22Rv1 (cell line): Measurements from ENCODE around the gene NEDD4.

ENCODE experiments used
- ZFX ChIP-seq: fragments of 450-650 bp; IDR thresholded peaks from 2 replicates; pipeline ENCODE4 v1.6.1; 2017; ENCODE audit warnings: antibody characterized with exemption, borderline replicate concordance
- TF ChIP-seq, protein P1 (sequence below): fragments of 450-650 bp; IDR thresholded peaks from 2 replicates; pipeline ENCODE4 v1.5.1; 2017; ENCODE audit warnings: mild to moderate bottlenecking

DNA sequence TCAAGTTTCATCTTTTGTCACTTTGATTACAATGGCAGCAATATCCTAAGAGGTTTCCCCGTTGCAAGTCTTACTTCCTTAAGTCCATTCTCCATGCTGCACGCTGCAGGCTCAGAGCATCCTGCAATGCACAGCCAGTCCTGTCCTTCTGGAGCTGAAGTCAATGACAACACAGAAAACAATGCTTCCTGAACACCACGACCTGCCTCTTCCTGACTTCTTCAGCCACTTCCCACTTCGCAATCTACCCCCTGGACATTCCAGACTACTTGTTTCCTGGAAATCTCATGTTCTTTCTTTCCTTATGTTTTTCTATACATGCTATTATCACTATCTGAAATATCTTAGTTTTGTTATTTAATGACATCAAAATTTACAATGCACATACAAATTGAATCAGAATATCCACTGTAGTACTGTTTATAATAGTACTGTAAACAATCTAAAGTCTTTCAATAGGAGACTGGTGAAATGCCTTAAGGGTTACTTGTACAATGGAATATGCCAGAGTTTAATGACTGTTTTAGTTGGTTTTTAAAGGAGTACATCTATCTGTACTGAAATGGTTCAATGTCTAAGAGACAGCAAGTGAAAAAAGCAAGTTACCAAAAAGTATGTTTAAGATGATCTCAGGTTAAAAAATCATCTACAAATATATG, 136.8 kb downstream of the NEDD4 start:
- TF ChIP-seq, protein P1, sequence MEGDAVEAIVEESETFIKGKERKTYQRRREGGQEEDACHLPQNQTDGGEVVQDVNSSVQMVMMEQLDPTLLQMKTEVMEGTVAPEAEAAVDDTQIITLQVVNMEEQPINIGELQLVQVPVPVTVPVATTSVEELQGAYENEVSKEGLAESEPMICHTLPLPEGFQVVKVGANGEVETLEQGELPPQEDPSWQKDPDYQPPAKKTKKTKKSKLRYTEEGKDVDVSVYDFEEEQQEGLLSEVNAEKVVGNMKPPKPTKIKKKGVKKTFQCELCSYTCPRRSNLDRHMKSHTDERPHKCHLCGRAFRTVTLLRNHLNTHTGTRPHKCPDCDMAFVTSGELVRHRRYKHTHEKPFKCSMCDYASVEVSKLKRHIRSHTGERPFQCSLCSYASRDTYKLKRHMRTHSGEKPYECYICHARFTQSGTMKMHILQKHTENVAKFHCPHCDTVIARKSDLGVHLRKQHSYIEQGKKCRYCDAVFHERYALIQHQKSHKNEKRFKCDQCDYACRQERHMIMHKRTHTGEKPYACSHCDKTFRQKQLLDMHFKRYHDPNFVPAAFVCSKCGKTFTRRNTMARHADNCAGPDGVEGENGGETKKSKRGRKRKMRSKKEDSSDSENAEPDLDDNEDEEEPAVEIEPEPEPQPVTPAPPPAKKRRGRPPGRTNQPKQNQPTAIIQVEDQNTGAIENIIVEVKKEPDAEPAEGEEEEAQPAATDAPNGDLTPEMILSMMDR, result no peak
- TF ChIP-seq ZFX, result no peak
